IPS-15b (cell line): Measurements from ENCODE around the gene GH2.
A peak's percentile ranks its signal among the peaks of the same experiment; 100 is the strongest.
"Not testable (repeated sequence)": the region's sequence is repeated elsewhere in the genome, so short reads cannot be mapped to it uniquely, and the experiment has no call there.

ENCODE experiments used
- H3K27me3 ChIP-seq: one replicate; pipeline ENCODE4 v1.6.1; 2013; ENCODE audit warnings: low read length; ENCODE audit not compliant: control insufficient read depth, insufficient read depth
- H3K36me3 ChIP-seq: one replicate; pipeline ENCODE4 v1.6.1; 2013; ENCODE audit warnings: low read length; ENCODE audit not compliant: control insufficient read depth, insufficient read depth
- H3K4me1 ChIP-seq: one replicate; pipeline ENCODE4 v1.6.1; 2013; ENCODE audit warnings: mild to moderate bottlenecking, low read length; ENCODE audit not compliant: control insufficient read depth, insufficient read depth
- H3K4me3 ChIP-seq: one replicate; pipeline ENCODE4 v1.5.1; 2013; ENCODE audit warnings: low read depth, low read length
- H3K9ac ChIP-seq: one replicate; pipeline ENCODE4 v1.6.1; 2013; ENCODE audit warnings: low read depth, mild to moderate bottlenecking, low read length
- H3K9me3 ChIP-seq: one replicate; pipeline ENCODE4 v1.6.1; 2013; ENCODE audit warnings: mild to moderate bottlenecking, low read length; ENCODE audit not compliant: control insufficient read depth, insufficient read depth

Gene GH2

DNA sequence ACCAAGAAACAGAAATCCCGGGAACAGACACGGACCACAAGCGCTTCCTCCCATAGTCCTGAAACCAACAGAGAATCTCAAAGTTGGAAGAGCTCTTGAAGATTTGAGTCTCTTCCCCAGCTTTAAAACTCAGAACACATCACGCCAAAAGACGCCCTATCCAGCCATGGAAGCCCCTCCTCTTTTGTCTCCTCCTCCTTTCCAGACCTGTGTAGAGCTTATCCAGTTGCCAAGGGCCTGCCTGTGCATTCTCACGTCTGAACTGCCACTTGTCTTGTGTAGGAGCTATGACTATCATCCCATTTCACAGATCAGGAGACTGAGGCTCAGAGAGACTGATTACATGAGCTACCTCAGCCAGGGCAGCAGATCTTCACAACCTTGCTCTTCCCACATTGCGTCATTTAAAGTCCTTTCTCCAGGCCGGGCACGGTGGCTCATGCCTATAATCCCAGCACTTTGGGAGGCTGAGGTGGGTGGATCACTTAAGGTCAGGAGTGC is 932 bp upstream of the GH2 start:
- peaks cover 10% of the 10 kb centered on the region for H3K4me1 ChIP-seq
- not testable (repeated sequence) for H3K9ac ChIP-seq, H3K27me3 ChIP-seq, H3K36me3 ChIP-seq, H3K9me3 ChIP-seq, H3K4me3 ChIP-seq

DNA sequence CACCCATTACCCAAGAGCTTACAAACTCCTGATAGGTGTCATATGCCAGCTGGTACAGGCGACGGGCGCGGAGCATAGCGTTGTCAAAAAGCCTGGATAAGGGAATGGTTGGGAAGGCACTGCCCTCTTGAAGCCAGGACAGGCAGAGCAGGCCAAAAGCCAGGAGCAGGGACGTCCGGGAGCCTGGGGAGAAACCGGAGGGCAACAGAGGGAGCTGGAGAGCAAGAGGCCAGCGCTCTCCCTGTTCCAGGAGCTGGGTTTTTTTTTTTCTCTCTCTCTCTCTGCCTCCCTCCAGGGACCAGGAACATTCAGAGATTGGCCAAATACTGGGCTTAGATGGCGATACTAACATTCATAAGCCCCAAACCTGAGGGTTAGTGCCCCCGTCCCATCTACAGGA is 407 bp downstream of the GH2 start:
- not testable (repeated sequence) for H3K27me3 ChIP-seq, H3K36me3 ChIP-seq, H3K9ac ChIP-seq, H3K9me3 ChIP-seq
- Histone ChIP-seq H3K4me3 (peak overlapping the region; percentile 4), H3K4me1 (peaks cover 10% of the 10 kb centered on the region)

DNA sequence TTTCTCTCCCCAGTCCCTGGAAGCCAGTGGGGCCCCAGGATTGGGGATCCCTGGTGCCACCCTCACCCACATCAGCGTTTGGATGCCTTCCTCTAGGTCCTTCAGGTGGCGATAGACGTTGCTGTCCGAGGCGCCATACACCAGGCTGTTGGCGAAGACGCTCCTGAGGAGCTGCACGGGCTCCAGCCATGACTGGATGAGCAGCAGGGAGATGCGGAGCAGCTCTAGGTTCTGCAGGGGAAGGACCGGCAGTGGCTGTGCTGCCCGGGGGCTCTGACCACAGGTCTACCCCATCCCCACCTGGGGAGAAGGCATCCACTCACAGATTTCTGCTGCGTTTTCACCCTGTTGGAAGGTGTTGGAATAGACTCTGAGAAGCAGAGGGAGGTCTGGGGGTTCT is 1.0 kb downstream of the GH2 start:
- no peaks in the 10 kb centered on the region for H3K9me3 ChIP-seq
- no peak overlapping the region for H3K4me3 ChIP-seq
- no peak overlapping the region for H3K9ac ChIP-seq
- H3K27me3 ChIP-seq = no peaks in the 10 kb centered on the region
- H3K36me3 ChIP-seq = no peaks in the 10 kb centered on the region
- peaks cover 10% of the 10 kb centered on the region for H3K4me1 ChIP-seq

DNA sequence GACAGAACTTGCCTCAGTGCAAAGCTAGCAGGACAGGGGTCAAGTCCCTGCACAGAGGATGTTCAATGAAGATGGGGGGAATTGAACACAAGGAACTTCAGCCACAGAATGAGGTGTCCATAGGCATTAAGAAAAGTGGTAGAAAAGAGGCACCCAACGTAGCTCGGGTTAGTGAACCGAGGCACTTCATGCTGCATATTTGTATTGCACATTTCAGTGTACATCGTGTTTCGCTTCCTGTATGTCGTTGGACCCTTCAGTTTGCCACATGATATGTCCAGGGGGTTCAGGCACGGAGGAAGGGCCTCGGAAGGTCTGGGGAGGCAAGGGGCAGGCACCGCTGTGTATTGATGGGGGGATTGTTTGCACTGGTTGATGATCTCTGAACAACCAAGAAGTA is 3.3 kb downstream of the GH2 start:
- not testable (repeated sequence) for H3K36me3 ChIP-seq, H3K9me3 ChIP-seq, H3K27me3 ChIP-seq, H3K9ac ChIP-seq, H3K4me3 ChIP-seq
- H3K4me1 ChIP-seq = peaks cover 10% of the 10 kb centered on the region

DNA sequence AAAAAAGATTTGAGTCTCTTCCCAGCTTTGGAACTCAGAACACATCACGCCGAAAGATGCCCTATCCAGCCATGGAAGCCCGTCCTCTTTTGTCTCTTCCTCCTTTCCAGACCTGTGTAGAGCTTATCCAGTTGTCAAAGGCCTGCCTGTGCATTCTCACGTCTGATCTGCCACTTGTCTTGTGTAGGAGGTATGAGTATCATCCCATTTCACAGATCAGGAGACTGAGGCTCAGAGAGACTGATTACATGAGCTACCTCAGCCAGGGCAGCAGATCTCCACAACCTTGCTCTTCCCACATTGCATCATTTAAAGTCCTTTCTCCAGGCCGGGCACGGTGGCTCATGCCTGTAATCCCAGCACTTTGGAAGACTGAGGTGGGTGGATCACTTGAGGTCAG is 7.1 kb downstream of the GH2 start:
- not testable (repeated sequence) for H3K36me3 ChIP-seq, H3K9me3 ChIP-seq, H3K4me1 ChIP-seq, H3K27me3 ChIP-seq, H3K4me3 ChIP-seq, H3K9ac ChIP-seq

DNA sequence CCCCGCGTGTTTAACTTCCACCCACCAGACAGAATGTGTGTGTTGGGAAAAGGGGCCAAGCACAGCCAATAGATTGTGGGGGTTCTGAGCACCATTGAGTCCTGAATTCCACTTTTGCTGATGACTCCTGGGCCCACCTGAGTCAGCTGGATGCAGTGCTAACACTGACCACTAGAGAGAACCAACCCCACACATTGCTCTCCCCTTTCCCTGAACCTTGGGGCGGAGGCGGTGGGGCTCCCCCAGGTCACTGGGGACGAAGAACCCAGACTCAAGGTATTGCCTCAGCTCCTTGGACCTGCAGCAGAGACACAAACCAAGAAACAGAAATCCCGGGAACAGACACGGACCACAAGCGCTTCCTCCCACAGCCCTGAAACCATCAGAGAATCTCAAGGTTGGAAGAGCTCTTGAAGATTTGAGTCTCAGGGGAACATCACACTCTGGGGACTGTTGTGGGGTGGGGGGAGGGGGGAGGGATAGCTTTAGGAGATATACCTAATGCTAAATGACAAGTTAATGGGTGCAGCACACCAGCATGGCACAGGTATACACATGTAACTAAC is 7.6 kb downstream of the GH2 start:
- not testable (repeated sequence) for H3K36me3 ChIP-seq, H3K9me3 ChIP-seq

DNA sequence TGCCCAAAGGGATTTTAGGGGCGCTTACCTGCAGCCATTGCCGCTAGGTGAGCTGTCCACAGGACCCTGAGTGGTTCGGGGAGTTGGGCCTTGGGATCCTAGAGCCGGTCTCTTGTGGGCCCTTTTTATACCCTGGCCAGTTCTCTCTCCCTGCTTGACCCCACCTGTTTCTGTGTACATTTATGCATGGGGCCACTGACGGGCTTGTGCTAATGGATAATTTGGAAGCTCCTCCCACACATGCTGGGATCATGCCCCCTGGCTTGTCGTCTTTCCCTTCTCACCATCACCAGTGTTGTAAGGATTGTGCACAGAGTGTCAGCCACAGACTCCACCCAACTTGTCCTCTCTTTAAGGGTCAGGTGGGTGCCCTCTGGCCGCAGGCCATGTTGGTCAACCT is 8.2 kb downstream of the GH2 start, which contains the start of gene CSH2:
Gene CSH2, minus strand, starts transcription at position 101 of the 400 bp plus-strand sequence. Its CDS starts 63 bp downstream, at position 38.
- not testable (repeated sequence) for H3K36me3 ChIP-seq, H3K27me3 ChIP-seq, H3K4me1 ChIP-seq, H3K4me3 ChIP-seq, H3K9me3 ChIP-seq, H3K9ac ChIP-seq

More for the DNA sequence above, 7.6 kb downstream of the GH2 start:
- not testable (repeated sequence) for H3K4me3 ChIP-seq, H3K27me3 ChIP-seq, H3K9ac ChIP-seq, H3K4me1 ChIP-seq

DNA sequence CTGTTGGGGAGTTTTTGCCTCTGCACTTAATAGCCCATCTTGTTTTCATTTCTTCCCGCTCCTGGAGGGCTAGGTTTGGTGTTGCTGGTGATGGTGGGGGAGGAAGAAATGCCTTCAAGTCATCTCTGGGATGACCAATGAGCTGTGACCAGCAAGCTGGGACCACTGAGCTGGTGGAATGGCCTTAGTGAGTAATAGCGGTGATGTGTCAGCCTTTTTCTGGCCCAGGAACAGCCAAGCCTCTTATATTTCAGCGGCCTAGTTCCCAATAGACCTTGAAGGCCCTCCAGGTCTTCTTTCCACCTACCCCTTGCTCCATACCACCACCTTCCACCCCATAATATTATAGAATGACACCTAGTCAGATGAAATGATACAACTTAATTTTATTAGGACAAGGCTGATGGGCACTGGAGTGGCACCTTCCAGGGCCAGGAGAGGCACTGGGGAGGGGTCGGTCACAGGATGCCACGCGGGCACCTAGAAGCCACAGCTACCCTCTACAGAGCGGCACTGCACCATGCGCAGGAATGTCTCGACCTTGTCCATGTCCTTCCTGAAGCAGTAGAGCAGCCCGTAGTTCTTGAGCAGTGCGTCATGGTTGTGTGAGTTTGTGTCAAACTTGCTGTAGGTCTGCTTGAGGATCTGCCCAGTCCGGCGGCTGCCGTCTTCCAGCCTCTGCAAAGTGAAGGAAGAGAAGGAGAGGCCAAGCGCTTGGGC is 9.9 kb downstream of the GH2 start:
- not testable (repeated sequence) for H3K4me1 ChIP-seq, H3K36me3 ChIP-seq, H3K27me3 ChIP-seq, H3K9me3 ChIP-seq, H3K9ac ChIP-seq, H3K4me3 ChIP-seq

DNA sequence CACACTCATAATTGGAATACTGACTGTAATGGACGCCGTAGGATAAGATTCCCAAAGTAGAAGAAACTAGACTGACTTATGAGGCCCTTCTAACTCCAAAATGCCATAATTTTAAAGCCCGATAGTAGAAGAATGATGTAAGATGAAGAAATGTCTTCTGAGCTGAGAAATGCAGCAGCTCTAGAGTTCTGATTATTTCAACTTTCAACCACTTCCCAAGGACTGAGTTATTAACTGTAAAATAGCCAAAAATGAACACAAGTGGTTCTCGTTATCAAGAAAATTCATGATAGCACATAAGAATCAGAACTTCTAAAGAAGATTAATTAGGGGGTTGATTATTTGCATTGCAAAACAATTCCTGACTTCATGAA is 11.5 kb downstream of the GH2 start:
- H3K9ac ChIP-seq, H3K4me3 ChIP-seq: not testable (repeated sequence)

DNA sequence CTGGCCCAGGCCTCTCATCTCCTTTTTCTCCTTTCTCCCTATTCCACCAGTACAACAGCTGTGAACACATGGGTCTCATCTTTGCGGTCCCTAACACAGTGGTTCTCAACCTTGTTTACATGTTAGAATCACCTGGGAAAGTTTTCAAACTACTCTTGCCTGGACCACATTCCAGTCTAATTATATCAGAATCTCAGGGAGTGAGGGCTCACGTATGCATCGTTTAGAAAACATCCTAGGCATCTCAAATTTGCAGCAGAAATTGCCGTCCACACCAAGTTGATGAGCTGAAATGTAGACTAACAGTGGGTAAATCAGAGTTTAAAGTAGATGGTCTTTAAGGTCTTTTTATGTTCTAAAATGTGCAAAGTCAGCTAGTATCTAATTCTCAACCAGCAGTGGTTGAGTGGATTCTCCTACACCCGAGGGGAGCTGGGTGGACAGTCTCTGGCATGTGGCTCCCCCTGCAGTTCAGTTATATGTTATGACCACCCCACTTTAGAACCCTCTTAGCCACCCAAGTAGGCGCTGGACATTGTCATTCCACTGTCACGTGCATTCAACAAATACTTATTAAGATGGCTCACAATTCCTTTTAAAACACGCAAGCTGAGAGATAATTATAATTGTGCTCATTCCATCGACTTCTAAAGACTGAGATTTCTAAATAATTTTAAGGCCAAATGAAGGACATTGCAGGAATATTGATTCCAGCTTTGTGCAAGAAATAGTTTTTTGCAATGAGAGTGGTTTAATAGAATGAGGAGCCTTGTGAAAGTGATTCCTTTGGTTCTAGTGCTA is 12.1 kb downstream of the GH2 start:
- not testable (repeated sequence) for H3K27me3 ChIP-seq, H3K4me1 ChIP-seq, H3K36me3 ChIP-seq, H3K9ac ChIP-seq, H3K4me3 ChIP-seq, H3K9me3 ChIP-seq

More for the DNA sequence above, 11.5 kb downstream of the GH2 start:
- H3K36me3 ChIP-seq, H3K9me3 ChIP-seq, H3K27me3 ChIP-seq, H3K4me1 ChIP-seq: not testable (repeated sequence)

DNA sequence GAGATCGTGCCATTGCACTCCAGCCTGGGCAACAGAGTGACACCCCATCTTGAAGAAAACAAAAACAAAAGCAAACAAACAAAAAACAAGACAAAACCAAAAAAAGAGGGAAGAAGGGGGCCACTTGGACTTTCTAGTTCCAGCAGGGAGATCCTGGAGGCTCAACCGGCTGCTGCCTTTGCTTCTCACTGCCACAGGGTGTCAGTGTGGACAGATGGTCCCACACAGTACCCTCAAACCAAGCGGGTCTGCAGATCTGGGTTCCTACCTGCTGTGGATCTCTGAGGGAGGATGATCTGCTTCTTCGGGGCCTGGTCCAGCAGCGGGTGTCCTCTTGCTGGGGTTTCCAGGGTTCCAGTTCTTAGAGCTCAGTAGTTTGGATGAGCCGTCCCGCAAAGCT is 15.1 kb downstream of the GH2 start:
- not testable (repeated sequence) for H3K4me1 ChIP-seq, H3K9me3 ChIP-seq, H3K36me3 ChIP-seq, H3K27me3 ChIP-seq, H3K4me3 ChIP-seq, H3K9ac ChIP-seq

DNA sequence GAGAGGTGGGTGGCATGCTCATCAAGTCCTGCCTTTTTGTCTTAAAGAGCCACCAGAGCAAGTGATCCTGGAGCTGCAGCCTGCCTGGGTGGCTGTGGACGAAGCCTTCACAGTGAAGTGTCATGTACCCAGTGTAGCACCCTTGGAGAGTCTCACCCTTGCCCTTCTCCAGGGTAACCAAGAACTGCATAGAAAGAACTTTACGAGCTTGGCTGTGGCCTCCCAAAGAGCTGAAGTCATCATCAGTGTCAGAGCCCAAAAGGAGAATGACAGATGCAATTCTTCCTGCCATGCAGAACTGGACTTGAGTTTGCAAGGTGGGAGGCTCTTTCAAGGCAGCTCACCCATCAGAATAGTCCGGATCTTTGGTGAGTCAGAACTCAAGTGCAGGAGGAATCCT is 22.5 kb downstream of the GH2 start:
- no peaks in the 10 kb centered on the region for H3K36me3 ChIP-seq
- no peaks in the 10 kb centered on the region for H3K9me3 ChIP-seq
- no peak overlapping the region for H3K9ac ChIP-seq
- peaks cover 2% of the 10 kb centered on the region for H3K27me3 ChIP-seq
- H3K4me3 ChIP-seq = no peak overlapping the region
- H3K4me1 ChIP-seq = no peaks in the 10 kb centered on the region
